SIG-M5 treated with dmso at 0.1 percent for 504 hours (cell line): ENCODE data around the gene PTPN11.

Source experiments
- DNase-seq: peaks from one replicate; lab custom pipeline; 2025; ENCODE audit not compliant: unreplicated experiment; lab: John Stamatoyannopoulos, UW

PTPN11 gene

DNA sequence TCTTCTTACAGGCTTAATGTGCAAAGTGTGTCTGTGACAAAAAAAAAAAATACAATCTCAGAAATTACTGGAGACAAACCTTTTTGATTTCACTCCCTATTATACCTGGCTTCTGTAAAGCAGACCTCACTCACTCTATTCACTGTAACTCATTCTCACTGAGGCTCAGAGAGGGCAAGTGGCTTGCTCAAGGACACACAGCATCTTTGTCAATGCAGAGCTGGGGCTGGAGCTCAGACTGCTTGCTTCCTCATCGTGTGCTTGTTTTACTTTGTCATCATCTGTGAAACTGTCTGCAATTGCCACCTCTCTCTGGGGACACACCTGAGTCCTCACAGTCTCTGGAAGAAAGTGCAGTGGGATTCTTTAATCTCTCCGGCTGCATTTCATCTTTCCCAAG is 120.0 kb downstream of the PTPN11 start:
- DNase-seq: no peak

DNA sequence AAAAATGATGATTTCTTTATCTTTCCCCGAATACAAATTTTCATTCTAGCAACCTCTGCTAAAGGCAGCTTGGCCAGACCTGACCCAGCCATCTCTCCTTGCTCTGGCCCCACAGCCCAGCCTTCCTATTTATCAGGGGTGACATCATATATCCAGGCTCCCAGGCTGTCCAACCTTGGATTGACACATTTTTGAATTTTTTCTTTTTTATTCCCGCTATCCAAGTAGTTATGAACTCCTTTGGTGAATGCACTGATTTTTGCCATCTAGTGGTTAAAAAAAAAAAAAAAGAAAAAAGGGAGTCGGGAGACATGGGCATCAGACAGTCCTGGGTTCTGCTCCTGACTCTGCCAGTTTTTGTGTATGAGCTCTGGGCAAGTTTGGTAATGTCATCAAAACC is 120.5 kb downstream of the PTPN11 start:
- DNase-seq: no peak

DNA sequence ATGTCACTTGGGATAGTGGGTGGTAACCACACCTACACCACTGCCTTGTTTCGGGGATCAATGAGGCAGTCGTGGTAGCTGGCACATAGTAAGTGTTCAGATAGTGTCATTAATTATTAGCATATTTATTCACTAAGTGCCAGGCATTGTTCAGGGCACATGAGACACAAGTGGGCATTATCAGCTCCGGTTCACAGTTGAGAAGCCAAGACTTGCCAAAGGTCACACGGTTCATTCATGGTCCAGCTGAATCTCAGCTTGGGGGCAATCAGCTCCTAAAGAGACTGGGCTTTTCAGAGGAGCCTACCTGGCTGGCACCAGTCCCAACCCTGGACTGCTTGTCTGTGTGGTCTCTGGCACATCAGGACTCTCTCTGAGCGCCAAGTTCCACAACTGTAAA is 121.3 kb downstream of the PTPN11 start:
- no peak for DNase-seq

DNA sequence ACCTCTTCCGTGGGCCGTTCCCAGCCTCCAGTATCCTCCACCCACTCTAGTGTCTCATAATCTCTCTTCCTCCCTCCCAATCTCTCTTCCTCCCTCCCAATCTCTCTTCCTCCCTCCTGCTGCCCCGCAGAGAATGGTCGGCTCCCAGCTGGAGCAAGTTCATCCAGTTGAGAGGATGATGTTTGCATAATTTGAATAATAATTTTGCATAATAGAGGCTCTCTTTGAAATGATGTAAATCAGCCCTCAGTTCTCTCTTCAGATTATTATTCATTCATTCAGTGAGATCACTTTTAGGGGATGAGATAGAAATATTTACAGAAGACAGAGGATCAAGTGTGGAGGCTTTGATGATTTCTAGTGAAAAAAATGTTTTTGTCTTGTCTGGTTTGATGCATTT is 125.0 kb downstream of the PTPN11 start:
- no peak for DNase-seq

DNA sequence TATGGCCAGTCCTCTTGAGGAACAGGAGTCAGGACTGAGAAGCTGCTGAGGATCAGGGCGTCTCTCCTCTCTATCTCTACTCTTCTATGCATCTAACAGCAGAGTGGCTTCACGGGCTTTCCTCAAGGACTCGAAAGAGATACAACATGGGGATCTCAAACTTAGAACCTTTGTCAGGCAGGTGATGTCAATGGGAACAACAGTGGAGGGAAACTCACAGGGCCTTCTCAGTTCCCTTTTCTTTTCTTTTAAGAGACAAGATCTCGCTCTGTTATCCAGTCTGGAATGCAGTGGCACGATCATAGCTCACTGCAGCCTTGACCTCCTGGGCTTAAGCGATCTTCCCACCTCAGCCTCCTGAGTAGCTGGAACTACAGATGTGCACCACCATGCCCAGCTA is 127.6 kb downstream of the PTPN11 start:
- DNase-seq: no peak

GRCh38 chr12:112546996-112547395 is 128.2 kb downstream of the PTPN11 start:
- no peak for DNase-seq

- DNase-seq: no peak
Observed at GRCh38 chr12:112549031-112549430, 130.3 kb downstream of the PTPN11 start.

DNA sequence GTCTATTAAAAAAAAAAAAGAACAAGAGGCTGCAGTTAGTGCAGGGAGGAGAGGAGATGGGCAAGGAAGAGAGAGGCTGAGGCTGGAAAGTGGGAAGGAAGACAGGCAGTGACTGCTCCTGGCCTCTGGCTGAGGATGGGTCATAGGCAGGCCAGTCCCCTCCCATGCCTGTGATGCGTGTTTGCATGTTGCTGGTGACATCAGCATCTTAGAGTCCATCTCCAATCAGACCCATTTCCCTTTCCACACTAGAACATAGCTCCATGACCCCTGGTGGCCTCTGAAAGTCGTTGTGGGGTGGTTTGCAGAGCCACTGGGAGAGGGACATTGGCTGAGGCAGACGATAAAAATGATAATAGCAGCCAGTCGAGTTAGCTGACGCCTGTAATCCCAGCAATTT is 132.9 kb downstream of the PTPN11 start:
- no peak for DNase-seq

GRCh38 chr12:112555621-112556233 is 137.0 kb downstream of the PTPN11 start:
- no peak for DNase-seq

GRCh38 chr12:112557951-112558630 is 139.3 kb downstream of the PTPN11 start:
- DNase-seq: no peak
